GM10248 (cell line): ENCODE data around the gene AADAC.

ENCODE experiments used
- CTCF ChIA-PET: fragments of 300-600 bp; sonication (Branson Sonifier 250); formaldehyde crosslinking; extraction: SDS; loops from one replicate; lab custom pipeline; 2021; ENCODE audit warnings: antibody characterized with exemption; lab: Yijun Ruan, JAX
- POLR2A ChIA-PET: fragments of 350-650 bp; sonication (Branson Sonifier 250); formaldehyde crosslinking; extraction: SDS; loops from one replicate; lab custom pipeline; 2020; ENCODE audit warnings: antibody characterized with exemption; lab: Yijun Ruan, JAX
- DNase-seq: peaks from one replicate; pipeline ENCODE4 v3.0.0; 2012; ENCODE audit errors: extremely low spot score
- TF ChIP-seq, protein P1 (sequence below): IDR thresholded peaks from 2 replicates; pipeline ENCODE4 v1.5.1; 2012; ENCODE audit warnings: mild to moderate bottlenecking, low read depth; ENCODE audit errors: extremely low read depth, missing control alignments, control extremely low read depth

The AADAC gene

DNA sequence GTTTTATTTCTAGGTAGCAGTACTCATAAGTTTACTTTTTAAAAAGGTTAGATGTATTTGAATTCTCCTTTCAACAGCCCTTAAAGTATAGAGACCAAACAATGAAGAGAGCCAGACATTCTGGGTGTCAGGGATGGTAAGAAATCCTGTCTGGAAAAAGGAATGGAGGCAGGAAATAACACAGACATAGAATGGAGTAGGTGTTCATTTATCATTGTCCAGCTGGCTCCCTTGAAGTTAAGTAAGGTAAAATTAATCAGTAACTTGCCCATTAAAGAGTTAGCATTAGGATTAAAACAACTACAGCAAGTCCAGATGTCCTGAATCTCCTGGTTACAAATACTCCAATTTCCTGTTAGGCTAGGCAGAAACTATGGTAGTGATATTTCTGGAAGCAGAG is 46.0 kb downstream of the AADAC start:
- POLR2A ChIA-PET = no interaction called here
- CTCF ChIA-PET = interaction anchor here (1.2 to 1.8 kb wide), 2 partner anchors 10 to 24 kb away, joined by 6 read pairs; no protein-coding TSS in a partner anchor

DNA sequence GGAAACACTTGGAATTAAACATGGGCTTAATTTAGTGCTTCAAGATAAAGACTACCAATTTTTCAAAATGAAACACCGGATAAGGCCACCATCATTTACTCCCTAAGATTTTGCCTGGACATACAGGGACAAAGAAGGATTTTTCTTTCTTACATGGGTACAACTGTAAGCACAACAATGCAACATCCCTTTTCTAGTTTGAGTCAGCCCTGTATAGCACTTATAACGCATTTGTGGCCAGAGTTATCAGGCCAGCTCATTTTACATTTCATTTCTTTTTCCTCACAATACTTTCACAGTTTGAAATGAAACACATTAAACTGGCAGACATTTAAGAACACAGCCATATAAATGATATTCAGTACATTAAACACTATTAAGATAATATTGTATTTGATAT is 49.7 kb downstream of the AADAC start:
- CTCF ChIA-PET = interaction anchor here (1.2 kb wide), 1 partner anchor 55 kb away, joined by 3 read pairs; no protein-coding TSS in a partner anchor
- TF ChIP-seq, protein P1, sequence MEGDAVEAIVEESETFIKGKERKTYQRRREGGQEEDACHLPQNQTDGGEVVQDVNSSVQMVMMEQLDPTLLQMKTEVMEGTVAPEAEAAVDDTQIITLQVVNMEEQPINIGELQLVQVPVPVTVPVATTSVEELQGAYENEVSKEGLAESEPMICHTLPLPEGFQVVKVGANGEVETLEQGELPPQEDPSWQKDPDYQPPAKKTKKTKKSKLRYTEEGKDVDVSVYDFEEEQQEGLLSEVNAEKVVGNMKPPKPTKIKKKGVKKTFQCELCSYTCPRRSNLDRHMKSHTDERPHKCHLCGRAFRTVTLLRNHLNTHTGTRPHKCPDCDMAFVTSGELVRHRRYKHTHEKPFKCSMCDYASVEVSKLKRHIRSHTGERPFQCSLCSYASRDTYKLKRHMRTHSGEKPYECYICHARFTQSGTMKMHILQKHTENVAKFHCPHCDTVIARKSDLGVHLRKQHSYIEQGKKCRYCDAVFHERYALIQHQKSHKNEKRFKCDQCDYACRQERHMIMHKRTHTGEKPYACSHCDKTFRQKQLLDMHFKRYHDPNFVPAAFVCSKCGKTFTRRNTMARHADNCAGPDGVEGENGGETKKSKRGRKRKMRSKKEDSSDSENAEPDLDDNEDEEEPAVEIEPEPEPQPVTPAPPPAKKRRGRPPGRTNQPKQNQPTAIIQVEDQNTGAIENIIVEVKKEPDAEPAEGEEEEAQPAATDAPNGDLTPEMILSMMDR = no peak
- POLR2A ChIA-PET = no interaction called here
- no peak for DNase-seq

More for the DNA sequence above, 46.0 kb downstream of the AADAC start:
- DNase-seq = no peak
- TF ChIP-seq, protein P1 = no peak

DNA sequence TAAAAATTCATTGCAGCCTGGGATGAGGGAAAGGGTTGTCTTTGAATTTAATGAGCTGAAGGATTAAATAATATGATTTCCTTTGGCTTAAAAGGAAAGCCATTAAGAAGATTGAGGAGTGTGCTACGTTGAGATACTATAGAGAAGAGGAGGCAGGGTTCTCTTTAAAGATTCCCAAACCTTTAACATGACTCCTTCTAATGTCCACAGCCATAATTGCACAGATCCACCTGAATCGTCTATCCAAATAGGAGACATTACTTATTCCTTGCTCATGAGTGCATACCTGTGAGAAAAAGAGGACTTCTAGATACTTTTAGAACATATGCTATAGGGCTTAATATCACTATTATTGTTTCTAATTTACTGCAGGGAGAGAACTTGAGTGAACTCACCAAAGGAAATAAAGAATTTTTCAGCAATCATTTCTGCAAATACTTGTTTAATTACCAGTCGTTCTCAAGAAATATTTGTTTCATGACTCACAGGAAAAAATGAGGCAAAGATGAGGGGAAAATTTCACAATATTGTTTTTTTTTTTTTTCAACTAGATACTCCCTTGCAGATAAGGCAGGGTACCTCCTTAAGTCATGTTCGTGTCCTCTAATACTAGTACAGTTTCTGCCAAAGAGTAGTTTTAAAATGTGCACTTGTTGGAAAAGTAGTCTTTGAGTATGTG is 50.6 kb downstream of the AADAC start:
- TF ChIP-seq, protein P1 = no peak
- DNase-seq = no peak
- ChIA-PET CTCF (interaction anchor here (1.2 kb wide), 1 partner anchor 54 kb away, joined by 3 read pairs; no protein-coding TSS in a partner anchor), POLR2A (no interaction called here)

DNA sequence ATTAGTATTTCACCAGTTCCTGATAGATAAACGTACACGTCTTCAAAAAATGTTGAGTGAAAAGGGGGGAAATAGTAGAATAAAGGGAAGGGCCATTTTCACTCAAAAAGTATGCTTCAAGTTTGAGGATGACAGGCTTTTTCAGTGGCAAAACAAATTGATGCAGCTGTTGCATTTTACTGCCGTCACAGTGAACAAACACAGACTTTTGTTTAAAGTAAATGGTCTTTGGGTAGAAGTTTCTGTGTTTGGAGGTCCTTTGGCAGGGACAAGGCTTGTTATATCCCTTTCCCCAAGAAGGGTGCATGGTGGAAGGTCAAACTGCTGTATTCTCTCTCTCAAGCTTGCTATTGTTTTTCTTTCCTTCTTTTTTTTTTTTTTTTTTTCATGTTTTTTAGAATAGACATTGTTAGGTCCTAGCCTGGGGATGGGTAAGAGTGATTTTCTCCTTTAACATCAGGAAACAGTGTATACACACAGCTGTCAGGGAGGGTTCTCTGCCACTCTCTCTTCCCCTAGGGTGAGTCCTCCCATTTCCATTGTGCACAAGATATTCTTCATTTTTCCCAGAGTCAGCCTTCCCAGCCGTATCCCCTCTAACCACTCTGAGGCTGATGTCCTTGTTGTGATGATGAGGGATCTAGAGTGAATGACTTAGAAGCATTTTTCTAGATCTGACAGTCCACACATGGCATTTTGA is 52.9 kb downstream of the AADAC start:
- ChIA-PET POLR2A (no interaction called here), CTCF (interaction anchor here (1.3 kb wide), 1 partner anchor 9 kb away, joined by 3 read pairs; no protein-coding TSS in a partner anchor)
- TF ChIP-seq, protein P1 = no peak
- DNase-seq = no peak

DNA sequence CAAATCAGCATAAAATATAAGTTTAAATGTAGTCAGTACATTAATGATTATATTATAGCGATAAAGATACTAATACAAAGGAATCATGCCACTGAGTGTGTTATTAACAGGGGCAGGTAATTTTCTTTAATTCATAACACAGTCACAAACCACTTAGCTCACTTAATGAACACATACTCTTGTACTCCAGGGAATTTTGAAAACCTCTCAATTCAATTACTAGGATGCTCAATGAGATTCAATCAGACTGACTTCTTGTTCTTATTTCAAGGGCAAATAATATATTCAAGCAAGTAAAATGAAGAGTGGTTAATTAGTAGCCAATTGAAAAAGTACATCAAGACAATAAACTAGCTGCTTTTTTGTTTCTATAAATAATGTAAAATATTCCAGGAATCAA is 53.8 kb downstream of the AADAC start:
- ChIA-PET CTCF (interaction anchor here (0.9 to 1.4 kb wide), 3 partner anchors 8 to 52 kb away, joined by 3 to 4 read pairs (median 3); no protein-coding TSS in a partner anchor), POLR2A (no interaction called here)
- TF ChIP-seq, protein P1 = no peak
- no peak for DNase-seq

DNA sequence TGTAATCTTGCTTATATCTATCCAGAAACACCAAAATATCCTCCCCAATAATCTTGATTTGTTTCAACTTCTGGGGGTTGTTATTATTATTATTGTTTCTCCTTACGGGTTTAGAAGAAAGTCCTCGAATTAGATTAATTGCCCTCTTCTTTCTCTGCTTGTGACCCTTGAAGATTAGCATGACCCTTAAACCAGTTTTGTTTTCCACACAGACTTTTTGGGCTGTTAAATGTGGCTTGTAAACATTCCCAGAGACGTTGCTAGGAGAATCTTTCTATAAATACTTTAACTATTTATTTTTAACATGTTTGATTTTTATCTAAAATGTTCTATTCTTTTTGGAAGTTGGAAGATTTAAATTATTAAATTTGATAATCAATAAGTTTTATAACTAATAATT is 55.3 kb downstream of the AADAC start:
- TF ChIP-seq, protein P1 = no peak
- ChIA-PET POLR2A (no interaction called here), CTCF (interaction anchor here (2.2 kb wide), 1 partner anchor 9 kb away, joined by 6 read pairs; no protein-coding TSS in a partner anchor)
- DNase-seq = no peak
